ENCODE measurements around the gene FAM200A. TPM values are rescaled to one million over a fixed set of nuclear protein-coding genes. Genes with fewer than 3 reads are reported as not detected.

FAM200A gene
- polyA plus RNA-seq, 1 donor (not counting 4 experiments of a cell fraction or from before 2014, with no cell fraction given), result 7.6 TPM

- Histone ChIP-seq H3K9me3 (ENCODE audit: control insufficient read depth, low read depth, low read length) (peaks cover 23% of the 10 kb centered on the region), H3K79me2 (ENCODE audit: control insufficient read depth, insufficient read depth, low read length) (no peaks in the 10 kb centered on the region), H3K9me1 (ENCODE audit: control insufficient read depth, extremely low read depth, insufficient read depth, low read length) (no peaks in the 10 kb centered on the region), H3K27ac (ENCODE audit: control insufficient read depth, insufficient read depth, low read length) (no peak overlapping the region), H4K20me1 (ENCODE audit: control insufficient read depth, extremely low read depth, insufficient read depth, low read length) (no peaks in the 10 kb centered on the region), H3K36me3 (ENCODE audit: control insufficient read depth in 2 of 2, extremely low read depth in 1 of 2, insufficient read depth in 2 of 2, low read length in 2 of 2) (peaks cover 22 to 24% of the 10 kb centered on the region in 2 experiments), H3K27me3 (ENCODE audit: control insufficient read depth, extremely low read depth, insufficient read depth, low read length) (no peaks in the 10 kb centered on the region), H3K4me3 (ENCODE audit: control insufficient read depth in 2 of 3, extremely low read depth in 1 of 3, insufficient read depth in 2 of 3, low read depth in 1 of 3, low read length in 3 of 3) (no peak overlapping the region), H3K4me2 (ENCODE audit: control insufficient read depth, extremely low read depth, insufficient read depth, low read depth, low read length) (no peak overlapping the region), H2AFZ (ENCODE audit: control insufficient read depth, low read length) (no peak overlapping the region), H3K9ac (ENCODE audit: control insufficient read depth, extremely low read depth, insufficient read depth, low read length) (no peak overlapping the region), H3K4me1 (ENCODE audit: control insufficient read depth, extremely low read depth, insufficient read depth, low read length) (no peaks in the 10 kb centered on the region)
- no peak for TF ChIP-seq CTCF (optimal IDR thresholded peaks at IDR 0.05 in 1 of 3, IDR thresholded peaks at IDR 0.05 in 1 of 3, conservative IDR thresholded peaks at IDR 0.05 in 1 of 3; ENCODE audit: extremely low read depth in 1 of 3, insufficient read depth in 2 of 3, low read length in 3 of 3)
- TF ChIP-seq EZH2 (IDR thresholded peaks at IDR 0.05; ENCODE audit: low read length), result no peak
- no peak for DNase-seq (ENCODE audit: low read depth, low spot score)
- no peak for FAIRE-seq
- dilution Hi-C loops (cut with MboI; ENCODE audit: extremely low pct_ligation_motif_present, low sequenced_read_pairs), result no loop called here
Measured at GRCh38 chr7:99531354-99531765, 20.6 kb downstream of the FAM200A start.

GRCh38 chr7:99525713-99526440 lies 26.0 kb downstream of the FAM200A start:
- Histone ChIP-seq H3K4me1 (ENCODE audit: control insufficient read depth, extremely low read depth, insufficient read depth, low read length) (no peaks in the 10 kb centered on the region), H3K27ac (ENCODE audit: control insufficient read depth, insufficient read depth, low read length) (no peak overlapping the region), H3K9me1 (ENCODE audit: control insufficient read depth, extremely low read depth, insufficient read depth, low read length) (no peaks in the 10 kb centered on the region), H3K27me3 (ENCODE audit: control insufficient read depth, extremely low read depth, insufficient read depth, low read length) (no peaks in the 10 kb centered on the region), H3K9ac (ENCODE audit: control insufficient read depth, extremely low read depth, insufficient read depth, low read length) (no peak overlapping the region), H3K4me2 (ENCODE audit: control insufficient read depth, extremely low read depth, insufficient read depth, low read depth, low read length) (no peak overlapping the region), H3K36me3 (ENCODE audit: control insufficient read depth in 2 of 2, extremely low read depth in 1 of 2, insufficient read depth in 2 of 2, low read length in 2 of 2) (peaks cover 10 to 15% of the 10 kb centered on the region in 2 experiments), H4K20me1 (ENCODE audit: control insufficient read depth, extremely low read depth, insufficient read depth, low read length) (no peaks in the 10 kb centered on the region), H2AFZ (ENCODE audit: control insufficient read depth, low read length) (no peak overlapping the region), H3K9me3 (ENCODE audit: control insufficient read depth, low read depth, low read length) (peaks cover 3% of the 10 kb centered on the region), H3K79me2 (ENCODE audit: control insufficient read depth, insufficient read depth, low read length) (no peaks in the 10 kb centered on the region), H3K4me3 (ENCODE audit: control insufficient read depth in 2 of 3, extremely low read depth in 1 of 3, insufficient read depth in 2 of 3, low read depth in 1 of 3, low read length in 3 of 3) (no peak overlapping the region)
- dilution Hi-C loops (cut with MboI; ENCODE audit: extremely low pct_ligation_motif_present, low sequenced_read_pairs), result no loop called here
- DNase-seq (ENCODE audit: low read depth, low spot score) (no peak), FAIRE-seq (no peak)
- TF ChIP-seq EZH2 (IDR thresholded peaks at IDR 0.05; ENCODE audit: low read length), result no peak
- peak; percentile 28 to 59 (median 42) for TF ChIP-seq CTCF (optimal IDR thresholded peaks at IDR 0.05 in 1 of 3, IDR thresholded peaks at IDR 0.05 in 1 of 3, conservative IDR thresholded peaks at IDR 0.05 in 1 of 3; ENCODE audit: extremely low read depth in 1 of 3, insufficient read depth in 2 of 3, low read length in 3 of 3)
